HEK293 (cell line): ENCODE data around the gene CAMKK1.
A peak's percentile ranks its signal among the peaks of the same experiment; 100 is the strongest.

Source experiments
- CTCF ChIA-PET: fragments of 350-600 bp; formaldehyde crosslinking; extraction: SDS; loops from one replicate; lab custom pipeline; 2021; ENCODE audit warnings: antibody characterized with exemption; lab: Yijun Ruan, JAX
- POLR2A ChIA-PET: fragments of 300-600 bp; formaldehyde crosslinking; extraction: SDS; loops from one replicate; lab custom pipeline; 2020; ENCODE audit warnings: antibody characterized with exemption, inconsistent platforms; lab: Yijun Ruan, JAX
- H3K27ac ChIP-seq: fragments of 200-500 bp; sonication (Bioruptor generic); 2 replicates; pipeline ENCODE4 v1.5.1; 2014; ENCODE audit warnings: low read depth, low read length, control low read depth, inconsistent platforms; ENCODE audit errors: extremely low read depth
- H3K36me3 ChIP-seq, 2 experiments: fragments of 200-500 bp in 1 of 2; sonication (Bioruptor generic) in 1 of 2; 1 replicate in 1 of 2; 2 replicates in 1 of 2; pipeline ENCODE4 v1.5.1; 2014 to 2017; ENCODE audit warnings: inconsistent platforms in 2 of 2, low read length in 2 of 2; ENCODE audit not compliant: control insufficient read depth in 2 of 2, insufficient read depth in 1 of 2
- H3K4me1 ChIP-seq: fragments of 200-500 bp; sonication (Bioruptor generic); 2 replicates; pipeline ENCODE4 v1.5.1; 2014; ENCODE audit warnings: mild to moderate bottlenecking, low read length, inconsistent platforms; ENCODE audit not compliant: control insufficient read depth, insufficient read depth
- H3K4me3 ChIP-seq: 2 replicates; pipeline ENCODE4 v1.5.1; 2011; ENCODE audit warnings: low read depth, mild to moderate bottlenecking, control low read depth, low read length, moderate library complexity
- H3K9me3 ChIP-seq: fragments of 200-500 bp; sonication (Bioruptor generic); 2 replicates; pipeline ENCODE4 v1.5.1; 2014; ENCODE audit warnings: low read depth, low read length, inconsistent platforms; ENCODE audit not compliant: control insufficient read depth, insufficient read depth
- EGR2 ChIP-seq: fragments of 450-650 bp; formaldehyde crosslinking; IDR thresholded peaks from 2 replicates; pipeline ENCODE4 v1.5.1; 2016; ENCODE audit warnings: low read depth, missing biosample characterization, missing genetic modification characterization
- GLIS1 ChIP-seq: fragments of 450-650 bp; formaldehyde crosslinking; IDR thresholded peaks from 2 replicates; pipeline ENCODE4 v1.5.1; 2016; ENCODE audit warnings: missing biosample characterization, missing genetic modification characterization
- GLIS2 ChIP-seq: fragments of 450-650 bp; formaldehyde crosslinking; IDR thresholded peaks from 2 replicates; pipeline ENCODE4 v1.5.1; 2016; ENCODE audit warnings: missing biosample characterization, missing genetic modification characterization
- KLF1 ChIP-seq: fragments of 450-650 bp; formaldehyde crosslinking; IDR thresholded peaks from 2 replicates; pipeline ENCODE4 v1.5.1; 2016; ENCODE audit warnings: missing biosample characterization, missing genetic modification characterization
- MEIS1 ChIP-seq: sonication (generic); formaldehyde crosslinking; IDR thresholded peaks from 2 replicates; pipeline ENCODE4 v1.8.1; 2022; ENCODE audit warnings: missing genetic modification reagents, mild to moderate bottlenecking, borderline replicate concordance
- PRDM1 ChIP-seq: fragments of 450-650 bp; formaldehyde crosslinking; IDR thresholded peaks from 2 replicates; pipeline ENCODE4; 2016; ENCODE audit warnings: missing biosample characterization, missing genetic modification characterization
- RBAK ChIP-seq: fragments of 450-650 bp; formaldehyde crosslinking; IDR thresholded peaks from 2 replicates; pipeline ENCODE4 v1.5.1; 2016; ENCODE audit warnings: missing biosample characterization, missing genetic modification characterization
- SP2 ChIP-seq: fragments of 450-650 bp; formaldehyde crosslinking; IDR thresholded peaks from 2 replicates; pipeline ENCODE4 v1.5.1; 2016; ENCODE audit warnings: missing biosample characterization, missing genetic modification characterization
- WT1 ChIP-seq: fragments of 450-650 bp; formaldehyde crosslinking; IDR thresholded peaks from 2 replicates; pipeline ENCODE4 v1.5.1; 2016; ENCODE audit warnings: missing biosample characterization, missing genetic modification characterization
- ZBTB1 ChIP-seq: fragments of 450-650 bp; formaldehyde crosslinking; IDR thresholded peaks from 2 replicates; pipeline ENCODE4 v1.5.1; 2016; ENCODE audit warnings: missing biosample characterization, missing genetic modification characterization
- ZFHX2 ChIP-seq: fragments of 450-650 bp; formaldehyde crosslinking; conservative IDR thresholded peaks from 2 replicates; pipeline ENCODE4 v1.5.1; 2016; ENCODE audit warnings: missing biosample characterization, missing genetic modification characterization
- ZIC2 ChIP-seq: fragments of 450-650 bp; formaldehyde crosslinking; IDR thresholded peaks from 2 replicates; pipeline ENCODE4 v1.5.1; 2016; ENCODE audit warnings: missing biosample characterization, missing genetic modification characterization
- ZNF37A ChIP-seq: fragments of 450-650 bp; IDR thresholded peaks from 2 replicates; pipeline ENCODE4 v1.5.1; 2018; ENCODE audit warnings: missing biosample characterization, missing genetic modification characterization
- ZNF404 ChIP-seq: fragments of 450-650 bp; formaldehyde crosslinking; IDR thresholded peaks from 2 replicates; pipeline ENCODE4 v1.5.1; 2017; ENCODE audit warnings: missing biosample characterization, missing genetic modification characterization
- ZNF558 ChIP-seq: fragments of 450-650 bp; formaldehyde crosslinking; IDR thresholded peaks from 2 replicates; pipeline ENCODE4 v1.5.1; 2016; ENCODE audit warnings: missing biosample characterization, missing genetic modification characterization
- ZNF747 ChIP-seq: fragments of 450-650 bp; formaldehyde crosslinking; IDR thresholded peaks from 2 replicates; pipeline ENCODE4 v1.5.1; 2016; ENCODE audit warnings: missing biosample characterization, missing genetic modification characterization
- ZNF776 ChIP-seq: fragments of 450-650 bp; formaldehyde crosslinking; IDR thresholded peaks from 2 replicates; pipeline ENCODE4 v1.5.0; 2017; ENCODE audit warnings: missing biosample characterization, missing genetic modification characterization, borderline replicate concordance
- TF ChIP-seq, protein P1 (sequence below): fragments of 450-650 bp; formaldehyde crosslinking; IDR thresholded peaks from 2 replicates; pipeline ENCODE4 v1.5.1; 2016; ENCODE audit warnings: missing biosample characterization, missing genetic modification characterization
- TF ChIP-seq, protein P2 (sequence below): fragments of 450-650 bp; formaldehyde crosslinking; IDR thresholded peaks from 2 replicates; pipeline ENCODE4 v1.5.1; 2016; ENCODE audit warnings: missing biosample characterization, missing genetic modification characterization
- TF ChIP-seq, protein P3 (sequence below): fragments of 450-650 bp; formaldehyde crosslinking; IDR thresholded peaks from 2 replicates; pipeline ENCODE4 v1.5.1; 2017; ENCODE audit warnings: missing biosample characterization, missing genetic modification characterization
- TF ChIP-seq, protein P4 (sequence below): fragments of 450-650 bp; formaldehyde crosslinking; IDR thresholded peaks from 2 replicates; pipeline ENCODE4 v1.5.1; 2016; ENCODE audit warnings: missing biosample characterization, missing genetic modification characterization
- TF ChIP-seq, protein P5 (sequence below): fragments of 450-650 bp; formaldehyde crosslinking; IDR thresholded peaks from 2 replicates; pipeline ENCODE4 v1.5.1; 2016; ENCODE audit warnings: missing biosample characterization, missing genetic modification characterization

The CAMKK1 gene

DNA sequence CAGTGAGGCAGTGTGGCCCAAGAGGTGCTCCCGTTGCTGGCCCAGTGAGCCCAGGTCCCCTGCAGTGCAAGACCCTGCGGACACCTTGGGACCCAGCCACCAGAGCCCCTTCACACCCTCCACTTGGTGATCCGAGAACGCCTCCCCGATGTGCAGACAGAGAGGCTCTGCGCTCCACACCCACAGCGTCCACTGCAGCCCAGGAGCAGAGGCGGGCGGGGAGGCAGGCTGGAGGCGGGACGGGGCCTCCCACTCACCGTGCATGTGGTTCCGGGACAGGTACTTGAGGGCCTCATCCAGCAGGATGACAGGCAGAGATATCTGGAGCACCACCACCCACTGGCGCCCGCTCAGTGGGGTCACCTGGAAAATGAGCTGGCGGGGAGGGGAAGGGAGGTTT, 35.6 kb upstream of the CAMKK1 start:
- no peak overlapping the region for H3K4me3 ChIP-seq
- ChIA-PET POLR2A (no interaction called here), CTCF (interaction anchor here (1.1 to 4.3 kb wide), 3 partner anchors 12 to 14 kb away, joined by 3 to 35 read pairs (median 7); partner anchors contain the start of gene P2RX1)
- H3K27ac ChIP-seq: no peak overlapping the region
- H3K4me1 ChIP-seq: no peaks in the 10 kb centered on the region
- no peaks in the 10 kb centered on the region for H3K9me3 ChIP-seq
- TF ChIP-seq, protein P1, sequence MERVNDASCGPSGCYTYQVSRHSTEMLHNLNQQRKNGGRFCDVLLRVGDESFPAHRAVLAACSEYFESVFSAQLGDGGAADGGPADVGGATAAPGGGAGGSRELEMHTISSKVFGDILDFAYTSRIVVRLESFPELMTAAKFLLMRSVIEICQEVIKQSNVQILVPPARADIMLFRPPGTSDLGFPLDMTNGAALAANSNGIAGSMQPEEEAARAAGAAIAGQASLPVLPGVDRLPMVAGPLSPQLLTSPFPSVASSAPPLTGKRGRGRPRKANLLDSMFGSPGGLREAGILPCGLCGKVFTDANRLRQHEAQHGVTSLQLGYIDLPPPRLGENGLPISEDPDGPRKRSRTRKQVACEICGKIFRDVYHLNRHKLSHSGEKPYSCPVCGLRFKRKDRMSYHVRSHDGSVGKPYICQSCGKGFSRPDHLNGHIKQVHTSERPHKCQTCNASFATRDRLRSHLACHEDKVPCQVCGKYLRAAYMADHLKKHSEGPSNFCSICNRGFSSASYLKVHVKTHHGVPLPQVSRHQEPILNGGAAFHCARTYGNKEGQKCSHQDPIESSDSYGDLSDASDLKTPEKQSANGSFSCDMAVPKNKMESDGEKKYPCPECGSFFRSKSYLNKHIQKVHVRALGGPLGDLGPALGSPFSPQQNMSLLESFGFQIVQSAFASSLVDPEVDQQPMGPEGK (tag by site-specific recombination): no peak
- TF ChIP-seq EGR2 (tag by site-specific recombination) (peak; percentile 94), ZIC2 (tag by site-specific recombination) (peak; percentile 44; the same call in 1 of the 2 replicates), RBAK (tag by site-specific recombination) (no peak), ZFHX2 (peak; percentile 95), SP2 (tag by site-specific recombination) (no peak)
- H3K36me3 ChIP-seq: no peaks in the 10 kb centered on the region

DNA sequence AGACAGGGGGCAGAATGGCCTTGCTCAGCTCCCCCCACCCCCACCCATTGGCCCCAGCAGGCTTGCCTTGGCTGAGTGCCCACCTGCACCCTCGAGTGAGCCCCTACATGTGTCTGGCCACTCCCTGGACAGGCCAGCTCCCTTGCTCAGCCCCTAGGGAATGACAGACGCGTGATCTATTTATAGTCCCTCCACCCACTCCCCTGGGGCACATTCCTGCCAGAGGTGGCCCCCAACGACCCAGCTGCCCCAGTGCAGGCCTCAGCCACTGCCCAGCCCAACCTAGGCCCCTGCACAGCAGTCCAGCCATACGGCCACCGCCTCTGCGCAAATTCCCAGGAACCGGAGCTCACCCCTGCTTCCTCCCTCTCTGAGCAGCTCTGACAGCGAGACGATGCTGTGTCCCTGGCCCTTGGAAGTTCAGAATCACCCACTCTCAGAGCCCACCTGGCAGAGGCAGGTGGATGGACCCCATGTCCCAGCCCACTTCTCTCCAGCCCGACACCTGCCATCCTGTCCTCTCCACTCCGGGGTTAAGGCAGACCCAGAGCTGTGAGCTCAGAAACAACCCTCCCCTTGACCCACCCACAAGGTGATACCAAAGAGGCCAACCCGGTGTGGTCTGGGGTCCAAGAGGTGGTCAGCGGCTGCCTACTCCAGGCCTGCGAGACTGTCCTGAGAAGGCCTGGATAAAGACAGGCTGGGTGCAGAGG, 34.9 kb upstream of the CAMKK1 start:
- H3K27ac ChIP-seq: no peak overlapping the region
- TF ChIP-seq GLIS2 (tag by site-specific recombination) (0 out of 2 replicates have a peak, but pooled peaks have one; percentile 23), KLF1 (tag by site-specific recombination) (peak; percentile 83), ZFHX2 (0 out of 2 replicates have a peak, but pooled peaks have one; percentile 29), GLIS1 (peak; percentile 35; the same call in 1 of the 2 replicates), ZNF776 (tag by site-specific recombination) (no peak), MEIS1 (CRISPR knock-in tag) (no peak), ZIC2 (tag by site-specific recombination) (peak; percentile 43)
- TF ChIP-seq, protein P2, sequence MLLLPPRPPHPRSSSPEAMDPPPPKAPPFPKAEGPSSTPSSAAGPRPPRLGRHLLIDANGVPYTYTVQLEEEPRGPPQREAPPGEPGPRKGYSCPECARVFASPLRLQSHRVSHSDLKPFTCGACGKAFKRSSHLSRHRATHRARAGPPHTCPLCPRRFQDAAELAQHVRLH (tag by site-specific recombination): no peak
- H3K36me3 ChIP-seq: no peaks in the 10 kb centered on the region
- CTCF ChIA-PET: interaction anchor here (0.6 to 4.3 kb wide), 5 partner anchors 11 to 698 kb away, joined by 3 to 35 read pairs (median 3); partner anchors contain the start of gene P2RX1
- POLR2A ChIA-PET: interaction anchor here (0.5 kb wide), 1 partner anchor 438 kb away, joined by 3 read pairs; no protein-coding TSS in a partner anchor
- H3K4me3 ChIP-seq: no peak overlapping the region
- H3K4me1 ChIP-seq: no peaks in the 10 kb centered on the region
- no peaks in the 10 kb centered on the region for H3K9me3 ChIP-seq

DNA sequence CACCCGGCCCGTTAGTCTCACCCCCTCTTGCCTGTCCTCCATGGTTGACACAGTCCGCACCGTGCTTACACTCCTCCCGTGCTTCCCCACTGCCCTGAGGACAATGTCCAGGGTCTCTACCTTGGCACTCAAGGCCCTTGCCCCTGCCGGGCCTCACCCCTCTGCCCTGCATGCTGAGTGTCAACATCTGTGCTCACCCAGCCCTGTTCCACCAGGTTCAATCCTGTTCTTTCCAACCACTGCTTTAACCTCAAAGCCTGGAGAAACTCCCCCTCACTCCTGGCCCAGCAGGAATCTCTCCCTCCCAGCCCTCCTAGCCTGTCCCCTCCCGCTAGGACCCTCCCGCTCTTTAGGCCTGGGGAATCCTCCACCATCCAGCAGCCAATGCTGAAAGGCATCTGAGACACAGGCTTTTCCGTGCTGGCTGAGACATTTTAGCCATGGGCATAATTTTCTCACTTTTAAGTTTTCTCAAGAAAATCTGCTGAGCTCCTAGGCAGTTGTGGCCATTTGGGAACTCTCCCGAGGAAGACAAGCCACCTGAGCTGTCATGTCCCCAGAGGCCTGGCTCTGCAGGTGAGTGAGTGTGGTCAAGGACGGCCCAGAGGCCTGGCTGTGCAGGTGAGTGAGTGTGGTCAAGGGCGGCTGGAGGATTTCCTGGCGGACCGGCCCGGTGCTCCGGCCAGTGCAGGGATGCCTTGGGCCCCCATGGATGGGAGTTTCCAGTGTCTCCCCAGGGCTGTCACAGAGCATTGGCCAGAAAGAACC, 34.2 kb upstream of the CAMKK1 start:
- H3K36me3 ChIP-seq: no peaks in the 10 kb centered on the region
- CTCF ChIA-PET: interaction anchor here (0.6 to 4.3 kb wide), 8 partner anchors 7 to 698 kb away, joined by 3 to 35 read pairs (median 3); partner anchors contain the start of gene P2RX1
- TF ChIP-seq ZNF37A (tag by site-specific recombination) (no peak), KLF1 (tag by site-specific recombination) (peak; percentile 17; the same call in 1 of the 2 replicates), ZNF558 (tag by site-specific recombination) (no peak), ZBTB1 (tag by site-specific recombination) (no peak), ZNF747 (no peak), WT1 (tag by site-specific recombination) (peak; percentile 67; the same call in 1 of the 2 replicates), PRDM1 (tag by site-specific recombination) (no peak), ZNF404 (tag by site-specific recombination) (no peak), ZIC2 (tag by site-specific recombination) (peak; percentile 20; the same call in 1 of the 2 replicates)
- TF ChIP-seq, protein P3, sequence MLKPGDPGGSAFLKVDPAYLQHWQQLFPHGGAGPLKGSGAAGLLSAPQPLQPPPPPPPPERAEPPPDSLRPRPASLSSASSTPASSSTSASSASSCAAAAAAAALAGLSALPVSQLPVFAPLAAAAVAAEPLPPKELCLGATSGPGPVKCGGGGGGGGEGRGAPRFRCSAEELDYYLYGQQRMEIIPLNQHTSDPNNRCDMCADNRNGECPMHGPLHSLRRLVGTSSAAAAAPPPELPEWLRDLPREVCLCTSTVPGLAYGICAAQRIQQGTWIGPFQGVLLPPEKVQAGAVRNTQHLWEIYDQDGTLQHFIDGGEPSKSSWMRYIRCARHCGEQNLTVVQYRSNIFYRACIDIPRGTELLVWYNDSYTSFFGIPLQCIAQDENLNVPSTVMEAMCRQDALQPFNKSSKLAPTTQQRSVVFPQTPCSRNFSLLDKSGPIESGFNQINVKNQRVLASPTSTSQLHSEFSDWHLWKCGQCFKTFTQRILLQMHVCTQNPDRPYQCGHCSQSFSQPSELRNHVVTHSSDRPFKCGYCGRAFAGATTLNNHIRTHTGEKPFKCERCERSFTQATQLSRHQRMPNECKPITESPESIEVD (tag by site-specific recombination): no peak
- TF ChIP-seq, protein P4, sequence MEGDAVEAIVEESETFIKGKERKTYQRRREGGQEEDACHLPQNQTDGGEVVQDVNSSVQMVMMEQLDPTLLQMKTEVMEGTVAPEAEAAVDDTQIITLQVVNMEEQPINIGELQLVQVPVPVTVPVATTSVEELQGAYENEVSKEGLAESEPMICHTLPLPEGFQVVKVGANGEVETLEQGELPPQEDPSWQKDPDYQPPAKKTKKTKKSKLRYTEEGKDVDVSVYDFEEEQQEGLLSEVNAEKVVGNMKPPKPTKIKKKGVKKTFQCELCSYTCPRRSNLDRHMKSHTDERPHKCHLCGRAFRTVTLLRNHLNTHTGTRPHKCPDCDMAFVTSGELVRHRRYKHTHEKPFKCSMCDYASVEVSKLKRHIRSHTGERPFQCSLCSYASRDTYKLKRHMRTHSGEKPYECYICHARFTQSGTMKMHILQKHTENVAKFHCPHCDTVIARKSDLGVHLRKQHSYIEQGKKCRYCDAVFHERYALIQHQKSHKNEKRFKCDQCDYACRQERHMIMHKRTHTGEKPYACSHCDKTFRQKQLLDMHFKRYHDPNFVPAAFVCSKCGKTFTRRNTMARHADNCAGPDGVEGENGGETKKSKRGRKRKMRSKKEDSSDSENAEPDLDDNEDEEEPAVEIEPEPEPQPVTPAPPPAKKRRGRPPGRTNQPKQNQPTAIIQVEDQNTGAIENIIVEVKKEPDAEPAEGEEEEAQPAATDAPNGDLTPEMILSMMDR (tag by site-specific recombination): no peak
- TF ChIP-seq, protein P5, sequence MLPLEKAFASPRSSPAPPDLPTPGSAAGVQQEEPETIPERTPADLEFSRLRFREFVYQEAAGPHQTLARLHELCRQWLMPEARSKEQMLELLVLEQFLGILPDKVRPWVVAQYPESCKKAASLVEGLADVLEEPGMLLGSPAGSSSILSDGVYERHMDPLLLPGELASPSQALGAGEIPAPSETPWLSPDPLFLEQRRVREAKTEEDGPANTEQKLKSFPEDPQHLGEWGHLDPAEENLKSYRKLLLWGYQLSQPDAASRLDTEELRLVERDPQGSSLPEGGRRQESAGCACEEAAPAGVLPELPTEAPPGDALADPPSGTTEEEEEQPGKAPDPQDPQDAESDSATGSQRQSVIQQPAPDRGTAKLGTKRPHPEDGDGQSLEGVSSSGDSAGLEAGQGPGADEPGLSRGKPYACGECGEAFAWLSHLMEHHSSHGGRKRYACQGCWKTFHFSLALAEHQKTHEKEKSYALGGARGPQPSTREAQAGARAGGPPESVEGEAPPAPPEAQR: no peak

More for the DNA sequence above, 34.2 kb upstream of the CAMKK1 start:
- Histone ChIP-seq H3K4me1 (no peaks in the 10 kb centered on the region), H3K27ac (no peak overlapping the region), H3K4me3 (no peak overlapping the region), H3K9me3 (no peaks in the 10 kb centered on the region)
- POLR2A ChIA-PET: interaction anchor here (0.5 kb wide), 1 partner anchor 439 kb away, joined by 3 read pairs; no protein-coding TSS in a partner anchor
